Rectal smooth muscle tissue (tissue), 1 donor: ENCODE results near the gene SCN5A.

Source experiments
- H3K27ac ChIP-seq: one replicate; pipeline ENCODE4 v1.7.0; 2013; ENCODE audit warnings: low read depth, low read length, inconsistent platforms
- H3K27me3 ChIP-seq: one replicate; pipeline ENCODE4 v1.7.0; 2013; ENCODE audit warnings: low read length; ENCODE audit not compliant: control insufficient read depth, insufficient read depth
- H3K36me3 ChIP-seq: one replicate; pipeline ENCODE4 v1.7.0; 2013; ENCODE audit warnings: low read length; ENCODE audit not compliant: control insufficient read depth, insufficient read depth
- H3K4me1 ChIP-seq: one replicate; pipeline ENCODE4 v1.7.0; 2013; ENCODE audit warnings: low read length; ENCODE audit not compliant: control insufficient read depth, insufficient read depth
- H3K4me3 ChIP-seq: one replicate; pipeline ENCODE4 v1.7.0; 2013; ENCODE audit warnings: low read length
- H3K9ac ChIP-seq: one replicate; pipeline ENCODE4 v1.7.0; 2013; ENCODE audit warnings: low read length

Gene SCN5A

DNA sequence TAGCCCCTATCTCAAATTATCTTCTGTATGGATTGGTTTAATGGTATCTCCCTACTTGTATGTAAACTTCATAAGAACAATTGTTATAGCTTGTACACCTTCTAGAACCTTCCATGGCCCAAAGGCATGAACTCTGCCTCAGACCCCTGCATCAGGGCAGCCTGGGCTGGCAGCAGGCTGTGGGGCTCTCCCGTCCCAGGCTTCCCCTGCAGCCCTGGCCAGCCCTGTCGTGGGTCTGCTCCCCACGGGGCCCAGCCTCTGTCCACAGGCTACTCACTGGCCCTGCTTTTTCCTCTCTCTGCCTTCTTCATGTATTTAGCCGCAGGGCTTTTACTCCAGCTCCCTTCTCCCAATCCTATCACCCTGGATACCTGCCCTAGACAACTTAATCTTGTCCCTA lies 4.4 kb downstream of the SCN5A start:
- Histone ChIP-seq H3K27ac (no peak overlapping the region), H3K4me3 (no peak overlapping the region), H3K27me3 (peaks cover 10% of the 10 kb centered on the region), H3K9ac (no peak overlapping the region), H3K4me1 (no peaks in the 10 kb centered on the region), H3K36me3 (no peaks in the 10 kb centered on the region)

DNA sequence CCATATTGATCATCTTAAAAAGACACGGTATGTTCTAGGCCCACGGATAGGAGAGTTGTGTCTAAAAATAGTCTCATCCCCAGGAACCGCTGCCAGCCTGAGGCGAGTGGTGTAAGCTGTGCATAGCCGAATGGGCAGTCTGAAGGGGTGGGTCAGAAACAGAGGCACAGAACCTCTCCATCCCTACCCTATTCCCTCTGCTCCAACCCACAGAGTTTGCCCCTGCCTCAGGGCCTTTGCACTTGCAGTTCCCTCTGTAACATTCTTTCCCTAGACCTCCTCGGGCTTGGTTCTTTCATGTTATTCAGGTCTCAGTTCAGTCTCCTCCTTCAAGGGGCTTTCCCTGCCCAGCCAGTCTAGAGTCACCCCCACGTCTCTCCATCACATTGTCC lies 4.8 kb downstream of the SCN5A start:
- no peak overlapping the region for H3K9ac ChIP-seq
- H3K27me3 ChIP-seq = peaks cover 10% of the 10 kb centered on the region
- no peaks in the 10 kb centered on the region for H3K36me3 ChIP-seq
- no peak overlapping the region for H3K27ac ChIP-seq
- no peaks in the 10 kb centered on the region for H3K4me1 ChIP-seq
- no peak overlapping the region for H3K4me3 ChIP-seq

DNA sequence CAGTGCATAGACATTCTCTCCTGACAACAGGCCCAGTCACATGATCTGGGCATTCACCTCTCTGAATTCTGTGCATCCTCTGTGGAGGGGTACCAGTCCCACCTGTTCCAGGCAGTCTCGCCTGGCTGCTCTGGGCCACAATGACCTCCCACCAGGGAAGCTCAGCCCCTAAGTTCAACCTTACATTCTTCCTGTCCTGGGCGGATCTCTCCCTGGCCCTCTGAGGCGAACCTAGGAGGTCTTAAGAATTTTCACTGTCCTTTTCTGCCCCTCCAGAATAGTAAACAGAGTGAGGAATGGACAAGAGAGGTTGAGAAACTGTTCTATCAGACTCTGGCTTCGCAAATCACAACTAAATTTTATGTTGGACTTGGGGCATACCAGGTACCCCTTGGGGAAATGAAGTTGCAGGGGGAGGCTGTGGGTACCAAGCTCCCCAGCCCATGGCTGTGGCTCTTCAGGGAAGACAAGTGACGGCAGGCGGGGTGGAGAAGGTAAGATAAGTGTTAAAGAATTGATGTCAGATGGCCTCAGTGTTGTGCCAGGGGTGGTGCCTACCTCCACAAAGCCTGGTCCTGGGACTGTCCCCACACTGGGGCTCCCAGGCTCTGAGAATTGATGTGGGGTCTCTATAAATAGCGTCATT lies 5.3 kb downstream of the SCN5A start:
- Histone ChIP-seq H3K27ac (no peak overlapping the region), H3K36me3 (no peaks in the 10 kb centered on the region), H3K4me1 (no peaks in the 10 kb centered on the region), H3K9ac (no peak overlapping the region), H3K4me3 (no peak overlapping the region), H3K27me3 (peaks cover 10% of the 10 kb centered on the region)

DNA sequence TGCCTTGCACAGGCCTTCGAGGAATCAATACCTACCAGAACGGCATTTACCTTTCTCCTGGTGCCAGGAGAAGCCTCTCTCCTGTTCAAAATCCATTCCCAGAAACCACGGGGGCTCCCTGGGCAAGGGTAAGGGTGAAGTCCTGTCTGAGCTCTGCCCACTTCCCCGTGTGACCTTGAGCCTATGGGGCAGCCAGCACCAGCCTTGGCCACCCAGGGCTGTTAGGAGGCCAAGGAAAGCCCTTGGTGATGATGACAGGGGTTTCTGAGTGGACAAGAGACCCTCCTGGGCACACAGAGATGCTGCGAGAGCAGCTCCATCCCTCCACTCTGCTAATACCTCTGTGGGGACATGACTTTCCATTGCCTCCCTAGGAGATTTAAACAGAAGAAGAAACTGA lies 5.9 kb downstream of the SCN5A start:
- no peaks in the 10 kb centered on the region for H3K36me3 ChIP-seq

DNA sequence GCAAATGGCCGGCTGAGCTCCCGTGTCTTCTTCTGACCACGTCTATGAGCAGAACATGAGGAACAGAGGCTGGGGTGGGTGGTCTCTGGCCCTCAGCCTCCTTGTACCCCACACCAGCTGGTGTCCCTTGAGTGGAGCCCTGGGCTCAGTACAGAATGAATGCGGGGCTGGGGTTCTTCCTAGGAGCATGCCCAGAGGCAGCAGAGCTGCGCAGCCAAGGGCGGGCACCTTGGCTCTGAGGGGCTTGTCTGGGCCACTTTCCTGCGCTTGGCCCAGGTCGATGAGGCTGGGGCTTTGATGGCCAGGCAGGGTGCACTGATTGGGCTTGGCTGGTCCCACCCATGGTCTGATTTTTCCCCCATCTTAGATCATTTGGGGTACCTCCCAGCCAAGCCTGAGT lies 6.4 kb downstream of the SCN5A start:
- no peaks in the 10 kb centered on the region for H3K4me1 ChIP-seq
- H3K9ac ChIP-seq = no peak overlapping the region
- no peak overlapping the region for H3K4me3 ChIP-seq
- H3K27ac ChIP-seq = no peak overlapping the region
- peaks cover 4% of the 10 kb centered on the region for H3K27me3 ChIP-seq
- no peaks in the 10 kb centered on the region for H3K36me3 ChIP-seq

More for the DNA sequence above, 5.9 kb downstream of the SCN5A start:
- Histone ChIP-seq H3K27ac (no peak overlapping the region), H3K27me3 (peaks cover 7% of the 10 kb centered on the region), H3K4me3 (no peak overlapping the region), H3K9ac (no peak overlapping the region), H3K4me1 (no peaks in the 10 kb centered on the region)

DNA sequence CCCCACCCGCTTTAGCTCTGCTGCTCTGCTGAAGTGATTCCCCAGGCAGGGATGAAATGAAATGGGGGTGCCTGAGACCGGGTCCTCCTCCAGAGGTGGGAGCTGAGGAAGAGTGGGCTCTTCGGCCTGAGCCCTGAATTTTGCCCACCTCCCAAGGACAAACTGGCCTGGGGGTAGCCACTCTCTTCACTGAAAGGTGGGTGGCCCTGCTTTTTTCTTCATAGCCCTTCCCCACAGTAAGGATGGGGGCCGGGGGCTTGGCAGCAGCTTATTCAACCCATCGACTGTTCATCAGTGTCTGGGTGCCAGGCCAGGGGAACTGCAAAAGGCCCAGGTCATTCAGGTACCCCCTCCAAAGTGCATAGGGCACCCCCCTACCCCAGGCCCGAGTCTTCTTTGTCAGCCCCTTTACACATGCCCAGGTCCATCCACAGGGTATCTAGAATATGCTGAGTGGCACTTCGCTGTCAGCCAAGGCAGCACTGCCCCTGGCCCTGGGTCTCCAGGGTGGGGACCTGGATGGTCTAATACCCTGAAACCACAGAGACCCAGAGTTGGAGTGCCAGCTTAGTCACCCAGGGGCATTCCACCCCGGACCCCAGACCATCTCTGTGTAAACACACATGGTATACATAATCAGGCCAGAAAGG lies 7.9 kb downstream of the SCN5A start:
- Histone ChIP-seq H3K9ac (no peak overlapping the region), H3K27ac (no peak overlapping the region), H3K4me1 (no peaks in the 10 kb centered on the region), H3K4me3 (no peak overlapping the region), H3K36me3 (no peaks in the 10 kb centered on the region), H3K27me3 (no peaks in the 10 kb centered on the region)

DNA sequence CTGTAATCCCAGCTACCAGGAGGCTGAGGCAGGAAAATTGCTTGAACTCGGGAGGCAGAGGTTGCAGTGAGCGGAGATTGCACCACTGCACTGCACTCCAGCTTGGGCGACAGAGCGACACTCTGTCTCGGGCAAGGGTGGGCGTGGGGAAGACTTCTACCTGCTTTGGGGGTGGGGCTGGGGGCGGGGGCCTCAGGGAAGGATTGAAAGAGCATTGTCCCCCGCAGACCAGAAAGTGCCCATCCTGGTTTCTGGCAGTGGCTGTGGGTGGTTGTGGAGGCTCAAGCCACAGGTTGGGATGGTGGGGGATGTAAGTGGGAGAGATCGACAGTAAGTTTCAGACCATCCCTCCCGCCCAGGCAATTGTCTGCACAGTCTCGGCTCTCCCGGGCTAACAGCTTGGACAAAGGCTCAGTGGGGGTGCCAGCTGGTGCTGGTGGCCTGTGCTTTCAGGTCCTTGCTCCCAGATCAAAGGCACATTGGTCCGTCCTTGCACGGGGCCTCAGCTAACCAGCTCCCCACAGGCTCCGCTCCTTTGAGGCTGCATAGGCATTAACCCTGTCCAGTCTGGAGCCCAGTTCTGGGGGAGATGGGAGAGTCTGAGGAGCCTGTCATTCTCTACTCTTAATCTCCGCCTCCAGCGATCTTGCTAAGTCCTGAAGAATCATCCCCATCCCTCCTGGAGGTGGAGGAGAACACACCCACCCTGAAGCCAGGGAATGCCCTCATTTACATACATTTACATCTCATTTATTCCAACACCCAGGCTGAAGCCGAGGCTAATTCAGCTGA lies 8.6 kb downstream of the SCN5A start:
- Histone ChIP-seq H3K4me3 (no peak overlapping the region), H3K4me1 (no peaks in the 10 kb centered on the region), H3K27ac (no peak overlapping the region), H3K27me3 (no peaks in the 10 kb centered on the region), H3K9ac (no peak overlapping the region), H3K36me3 (no peaks in the 10 kb centered on the region)

DNA sequence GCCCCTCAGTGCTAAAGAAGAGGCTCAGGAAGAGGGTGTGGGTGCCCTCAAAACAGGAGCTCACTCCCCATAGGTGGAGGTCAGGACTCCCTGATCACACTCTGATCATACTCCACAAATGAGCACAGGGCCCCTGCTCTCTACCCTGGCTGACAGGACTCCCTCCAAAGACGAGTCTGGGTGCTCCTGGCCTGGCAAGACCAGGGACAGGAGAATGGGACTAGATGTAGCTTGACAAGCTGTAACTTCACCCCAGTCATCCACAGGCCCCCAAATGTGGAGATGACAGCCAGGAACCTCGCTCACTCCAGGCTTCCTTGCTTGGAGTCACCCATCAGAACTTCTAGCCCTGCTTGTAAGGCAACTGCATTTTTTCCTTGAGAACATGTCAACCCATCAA lies 11.1 kb downstream of the SCN5A start:
- H3K9ac ChIP-seq = no peak overlapping the region
- no peaks in the 10 kb centered on the region for H3K27me3 ChIP-seq
- H3K36me3 ChIP-seq = no peaks in the 10 kb centered on the region
- H3K4me1 ChIP-seq = no peaks in the 10 kb centered on the region
- H3K27ac ChIP-seq = no peak overlapping the region
- no peak overlapping the region for H3K4me3 ChIP-seq

DNA sequence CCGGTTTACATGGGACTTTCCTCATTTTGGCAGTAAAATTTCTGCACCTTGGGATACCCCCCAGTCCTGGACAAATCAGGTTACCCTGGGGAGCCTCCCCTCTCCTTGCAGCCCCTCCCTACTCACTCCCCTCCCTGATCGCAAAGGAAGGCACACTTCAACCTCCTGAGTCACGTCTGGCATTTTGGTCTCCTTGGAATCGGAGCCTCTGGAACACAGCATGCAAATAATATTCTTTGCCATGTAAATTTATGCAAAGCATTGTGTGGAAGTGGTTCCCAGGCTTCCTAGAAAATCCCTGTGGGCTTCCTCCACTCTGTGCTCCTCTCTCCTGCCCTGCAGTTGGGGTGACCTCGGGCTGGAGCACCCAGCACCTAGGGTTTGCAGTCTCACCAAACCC lies 11.6 kb downstream of the SCN5A start:
- Histone ChIP-seq H3K36me3 (no peaks in the 10 kb centered on the region), H3K9ac (no peak overlapping the region), H3K4me1 (no peaks in the 10 kb centered on the region), H3K27ac (no peak overlapping the region), H3K27me3 (no peaks in the 10 kb centered on the region), H3K4me3 (no peak overlapping the region)

DNA sequence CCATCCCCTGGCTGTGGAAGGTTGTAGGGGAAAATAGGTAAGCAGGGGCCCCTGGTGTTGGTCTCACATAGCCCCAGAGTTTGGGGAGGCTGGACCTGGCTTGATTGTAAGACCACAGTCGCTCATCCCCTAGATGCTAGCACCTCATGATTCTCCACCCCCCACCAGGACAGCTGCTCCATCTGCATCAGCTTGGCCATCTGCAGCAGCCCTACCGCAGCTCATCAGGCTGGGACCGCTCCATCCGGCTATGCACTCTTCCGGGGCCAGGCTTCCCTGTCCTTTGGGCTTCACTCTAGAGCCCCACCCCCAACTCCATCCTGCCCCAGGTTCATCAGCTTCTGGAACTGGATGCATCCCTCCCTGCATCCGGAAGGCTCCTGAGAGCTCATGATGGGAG lies 12.6 kb downstream of the SCN5A start:
- H3K9ac ChIP-seq = no peak overlapping the region

DNA sequence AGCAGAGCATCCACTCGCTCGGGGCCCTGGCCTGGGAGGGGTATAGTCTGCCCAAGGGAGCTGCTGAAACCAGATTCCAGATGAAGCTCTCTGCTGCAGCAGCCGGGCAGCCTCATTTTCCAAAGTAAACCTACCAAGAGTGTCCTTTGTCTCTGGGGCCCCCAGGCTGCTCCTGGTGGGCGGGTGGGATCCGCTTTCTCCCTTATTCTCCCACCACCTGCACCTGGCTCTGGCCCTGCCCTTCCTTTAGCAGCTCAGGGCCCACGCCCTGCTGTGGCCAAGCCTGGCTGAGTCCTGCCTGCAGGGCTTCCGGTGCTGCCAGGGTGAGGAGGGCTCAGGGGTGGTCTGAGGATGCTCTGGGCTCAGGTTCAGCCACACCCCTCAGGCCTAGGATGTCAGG lies 13.0 kb downstream of the SCN5A start:
- Histone ChIP-seq H3K4me3 (no peak overlapping the region), H3K27ac (no peak overlapping the region), H3K36me3 (no peaks in the 10 kb centered on the region), H3K27me3 (no peaks in the 10 kb centered on the region), H3K9ac (no peak overlapping the region), H3K4me1 (no peaks in the 10 kb centered on the region)

More for the DNA sequence above, 12.6 kb downstream of the SCN5A start:
- H3K4me1 ChIP-seq = no peaks in the 10 kb centered on the region
- no peak overlapping the region for H3K27ac ChIP-seq
- no peaks in the 10 kb centered on the region for H3K36me3 ChIP-seq
- no peaks in the 10 kb centered on the region for H3K27me3 ChIP-seq
- no peak overlapping the region for H3K4me3 ChIP-seq

DNA sequence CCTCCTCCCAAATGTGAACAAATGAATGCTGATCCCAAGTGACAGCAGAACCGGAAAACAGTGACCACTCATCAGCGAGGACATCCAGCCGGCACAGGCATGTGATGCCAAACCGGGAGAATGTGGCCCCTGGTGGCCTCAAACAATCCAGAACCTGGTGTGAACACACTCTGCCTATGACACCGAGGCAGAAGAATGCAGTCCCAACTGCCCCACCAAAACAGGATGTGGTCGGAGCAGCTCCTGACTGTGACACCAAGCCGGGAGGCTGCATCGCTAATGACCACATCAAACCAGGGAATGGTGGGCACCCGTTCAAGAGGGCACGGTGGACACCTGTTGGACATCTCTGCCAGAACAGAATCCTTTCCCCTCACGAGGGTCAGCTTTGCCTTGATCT lies 15.4 kb downstream of the SCN5A start:
- no peaks in the 10 kb centered on the region for H3K27me3 ChIP-seq
- no peak overlapping the region for H3K9ac ChIP-seq
- no peaks in the 10 kb centered on the region for H3K36me3 ChIP-seq
- H3K4me1 ChIP-seq = no peaks in the 10 kb centered on the region
- no peak overlapping the region for H3K27ac ChIP-seq
- H3K4me3 ChIP-seq = no peak overlapping the region
